Vagina (tissue), 2 donors: ENCODE results near the gene RGS6.

Source experiments
- POLR2A ChIP-seq, 2 donors: fragments of 450-650 bp; IDR thresholded peaks; one replicate each; pipeline ENCODE4 v1.6.1; 2017; ENCODE audit warnings: antibody characterized with exemption in 2 of 2, mild to moderate bottlenecking in 2 of 2, moderate library complexity in 2 of 2
- POLR2AphosphoS5 ChIP-seq, 2 donors: sonication (generic); formaldehyde crosslinking; IDR thresholded peaks; one replicate each; pipeline ENCODE4 v1.9.0; 2017; ENCODE audit warnings: antibody characterized with exemption in 2 of 2, mild to moderate bottlenecking in 2 of 2, low read depth in 1 of 2; ENCODE audit not compliant: insufficient read depth in 1 of 2
- TF ChIP-seq, protein P1 (sequence below), 3 experiments: fragments of 450-650 bp in 2 of 3; fragments of 200-600 bp in 1 of 3; sonication (generic) in 1 of 3; IDR thresholded peaks; one replicate each; pipeline ENCODE4 v1.5.1; 2017 to 2019; ENCODE audit warnings: antibody characterized with exemption in 3 of 3, mild to moderate bottlenecking in 2 of 3, moderate library complexity in 2 of 3

DNA sequence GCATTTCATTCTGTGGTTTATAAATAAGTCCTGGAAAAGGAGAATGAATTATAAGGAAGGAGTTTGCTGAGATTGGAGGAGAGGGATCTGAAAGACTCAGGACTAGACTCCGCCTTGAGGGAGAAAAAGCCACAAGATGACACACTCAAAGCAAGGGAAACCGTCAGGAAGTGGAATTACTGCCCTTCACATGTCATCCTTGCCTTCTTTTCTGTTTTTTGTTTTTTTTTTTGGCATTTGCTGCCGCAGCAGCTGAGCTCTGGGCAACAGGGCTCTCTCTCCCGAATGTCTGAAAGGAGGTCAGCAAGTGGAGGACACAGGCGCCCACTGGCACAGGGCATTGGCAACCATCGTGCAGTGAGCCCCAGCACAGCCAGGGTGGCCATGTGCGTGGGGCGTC, 616.8 kb downstream of the RGS6 start:
- TF ChIP-seq POLR2A (IDR thresholded peaks at IDR 0.05) (no peak), POLR2AphosphoS5 (IDR thresholded peaks at IDR 0.05; ENCODE audit: insufficient read depth in 1 of 2, low read depth in 1 of 2) (no peak)
- TF ChIP-seq, protein P1, sequence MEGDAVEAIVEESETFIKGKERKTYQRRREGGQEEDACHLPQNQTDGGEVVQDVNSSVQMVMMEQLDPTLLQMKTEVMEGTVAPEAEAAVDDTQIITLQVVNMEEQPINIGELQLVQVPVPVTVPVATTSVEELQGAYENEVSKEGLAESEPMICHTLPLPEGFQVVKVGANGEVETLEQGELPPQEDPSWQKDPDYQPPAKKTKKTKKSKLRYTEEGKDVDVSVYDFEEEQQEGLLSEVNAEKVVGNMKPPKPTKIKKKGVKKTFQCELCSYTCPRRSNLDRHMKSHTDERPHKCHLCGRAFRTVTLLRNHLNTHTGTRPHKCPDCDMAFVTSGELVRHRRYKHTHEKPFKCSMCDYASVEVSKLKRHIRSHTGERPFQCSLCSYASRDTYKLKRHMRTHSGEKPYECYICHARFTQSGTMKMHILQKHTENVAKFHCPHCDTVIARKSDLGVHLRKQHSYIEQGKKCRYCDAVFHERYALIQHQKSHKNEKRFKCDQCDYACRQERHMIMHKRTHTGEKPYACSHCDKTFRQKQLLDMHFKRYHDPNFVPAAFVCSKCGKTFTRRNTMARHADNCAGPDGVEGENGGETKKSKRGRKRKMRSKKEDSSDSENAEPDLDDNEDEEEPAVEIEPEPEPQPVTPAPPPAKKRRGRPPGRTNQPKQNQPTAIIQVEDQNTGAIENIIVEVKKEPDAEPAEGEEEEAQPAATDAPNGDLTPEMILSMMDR (IDR thresholded peaks at IDR 0.05), result no peak
